ENCODE measurements around the gene ABHD17A.

Gene ABHD17A

GRCh38 chr19:1920644-1921043 lies 35.3 kb upstream of the ABHD17A start:
- Histone ChIP-seq H3K9ac (ENCODE audit: low read length) (no peak overlapping the region), H3K4me3 (ENCODE audit: low read length) (no peak overlapping the region), H3K27ac (ENCODE audit: low read depth, low read length) (no peak overlapping the region), H3K4me1 (ENCODE audit: control insufficient read depth, insufficient read depth, low read length) (no peaks in the 10 kb centered on the region), H3K36me3 (ENCODE audit: control insufficient read depth, insufficient read depth, low read length) (peaks cover 4% of the 10 kb centered on the region), H3K27me3 (ENCODE audit: control insufficient read depth, insufficient read depth, low read length) (no peaks in the 10 kb centered on the region)

DNA sequence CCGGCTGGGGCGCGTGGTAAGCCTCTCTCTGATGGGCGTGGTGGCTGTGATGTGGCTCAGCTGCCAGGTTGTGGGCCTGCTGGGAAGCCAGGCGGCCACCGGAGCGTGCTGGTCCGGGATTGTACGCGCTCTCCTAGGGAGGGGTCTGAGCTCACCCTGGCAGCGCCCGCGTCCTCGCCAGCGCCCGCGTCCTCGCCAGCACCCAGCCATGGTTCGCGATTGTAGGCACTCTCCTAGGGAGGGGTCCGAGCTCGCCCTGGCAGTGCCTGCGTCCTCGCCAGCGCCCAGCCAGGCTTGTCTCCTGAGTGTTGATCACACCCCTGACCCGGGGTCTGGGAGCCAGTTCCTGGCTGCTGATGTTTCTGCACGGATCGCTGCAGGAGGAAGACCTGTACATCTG lies 33.7 kb upstream of the ABHD17A start:
- H3K36me3 ChIP-seq (ENCODE audit: control insufficient read depth, insufficient read depth, low read length) = peaks cover 4% of the 10 kb centered on the region
- H3K27me3 ChIP-seq (ENCODE audit: control insufficient read depth, insufficient read depth, low read length) = no peaks in the 10 kb centered on the region
- no peak overlapping the region for H3K9ac ChIP-seq (ENCODE audit: low read length)
- no peak overlapping the region for H3K4me3 ChIP-seq (ENCODE audit: low read length)
- no peak overlapping the region for H3K27ac ChIP-seq (ENCODE audit: low read depth, low read length)
- no peaks in the 10 kb centered on the region for H3K4me1 ChIP-seq (ENCODE audit: control insufficient read depth, insufficient read depth, low read length)

GRCh38 chr19:1917926-1918325 lies 32.6 kb upstream of the ABHD17A start:
- no peak overlapping the region for H3K27ac ChIP-seq (ENCODE audit: low read depth, low read length)
- H3K4me3 ChIP-seq (ENCODE audit: low read length) = no peak overlapping the region
- no peak overlapping the region for H3K9ac ChIP-seq (ENCODE audit: low read length)
- peaks cover 10% of the 10 kb centered on the region for H3K36me3 ChIP-seq (ENCODE audit: control insufficient read depth, insufficient read depth, low read length)
- H3K27me3 ChIP-seq (ENCODE audit: control insufficient read depth, insufficient read depth, low read length) = no peaks in the 10 kb centered on the region
- no peaks in the 10 kb centered on the region for H3K4me1 ChIP-seq (ENCODE audit: control insufficient read depth, insufficient read depth, low read length)

GRCh38 chr19:1917146-1917545 lies 31.9 kb upstream of the ABHD17A start:
- H3K27ac ChIP-seq (ENCODE audit: low read depth, low read length) = no peak overlapping the region
- H3K36me3 ChIP-seq (ENCODE audit: control insufficient read depth, insufficient read depth, low read length) = peaks cover 10% of the 10 kb centered on the region
- no peak overlapping the region for H3K9ac ChIP-seq (ENCODE audit: low read length)
- H3K27me3 ChIP-seq (ENCODE audit: control insufficient read depth, insufficient read depth, low read length) = no peaks in the 10 kb centered on the region
- no peaks in the 10 kb centered on the region for H3K4me1 ChIP-seq (ENCODE audit: control insufficient read depth, insufficient read depth, low read length)
- no peak overlapping the region for H3K4me3 ChIP-seq (ENCODE audit: low read length)

DNA sequence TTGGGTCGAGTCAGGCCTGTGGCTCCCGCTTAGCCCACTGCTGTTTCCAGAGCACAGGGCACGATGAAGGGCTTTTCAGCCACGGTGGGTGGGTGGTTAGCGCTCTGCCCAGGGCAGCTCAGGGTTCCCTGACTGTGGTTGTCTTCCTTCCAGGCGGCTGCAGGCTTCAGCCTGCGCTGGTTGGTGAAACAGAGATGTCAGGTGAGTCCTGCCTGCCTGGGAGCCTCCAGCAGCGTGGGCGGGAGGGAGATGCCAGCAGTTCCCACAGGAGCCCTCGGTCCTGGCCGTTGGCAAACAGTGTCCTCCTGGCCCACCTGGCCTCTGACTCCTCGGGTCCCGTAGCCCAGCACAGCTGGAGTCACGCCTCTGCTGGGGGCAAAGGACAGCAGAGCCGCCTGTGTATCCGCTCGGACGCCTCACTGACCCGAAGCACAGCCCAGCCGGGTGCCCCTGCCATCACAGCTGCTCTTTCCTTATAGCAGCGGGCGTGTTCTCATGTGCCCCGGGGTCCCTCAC lies 29.6 kb upstream of the ABHD17A start:
- no peak overlapping the region for H3K4me3 ChIP-seq (ENCODE audit: low read length)
- H3K4me1 ChIP-seq (ENCODE audit: control insufficient read depth, insufficient read depth, low read length) = no peaks in the 10 kb centered on the region
- no peak overlapping the region for H3K9ac ChIP-seq (ENCODE audit: low read length)
- no peak overlapping the region for H3K27ac ChIP-seq (ENCODE audit: low read depth, low read length)
- H3K36me3 ChIP-seq (ENCODE audit: control insufficient read depth, insufficient read depth, low read length) = peaks cover 8% of the 10 kb centered on the region
- H3K27me3 ChIP-seq (ENCODE audit: control insufficient read depth, insufficient read depth, low read length) = no peaks in the 10 kb centered on the region

- Histone ChIP-seq H3K9ac (ENCODE audit: low read length) (no peak overlapping the region), H3K27ac (ENCODE audit: low read depth, low read length) (no peak overlapping the region), H3K4me3 (ENCODE audit: low read length) (no peak overlapping the region), H3K36me3 (ENCODE audit: control insufficient read depth, insufficient read depth, low read length) (peaks cover 7% of the 10 kb centered on the region), H3K27me3 (ENCODE audit: control insufficient read depth, insufficient read depth, low read length) (no peaks in the 10 kb centered on the region), H3K4me1 (ENCODE audit: control insufficient read depth, insufficient read depth, low read length) (no peaks in the 10 kb centered on the region)
Measured at GRCh38 chr19:1913781-1914577, 28.7 kb upstream of the ABHD17A start.

GRCh38 chr19:1912760-1913505 lies 27.6 kb upstream of the ABHD17A start:
- no peaks in the 10 kb centered on the region for H3K4me1 ChIP-seq (ENCODE audit: control insufficient read depth, insufficient read depth, low read length)
- H3K4me3 ChIP-seq (ENCODE audit: low read length) = no peak overlapping the region
- peaks cover 5% of the 10 kb centered on the region for H3K36me3 ChIP-seq (ENCODE audit: control insufficient read depth, insufficient read depth, low read length)
- no peak overlapping the region for H3K9ac ChIP-seq (ENCODE audit: low read length)
- H3K27ac ChIP-seq (ENCODE audit: low read depth, low read length) = no peak overlapping the region
- H3K27me3 ChIP-seq (ENCODE audit: control insufficient read depth, insufficient read depth, low read length) = no peaks in the 10 kb centered on the region

- Histone ChIP-seq H3K27me3 (ENCODE audit: control insufficient read depth, insufficient read depth, low read length) (no peaks in the 10 kb centered on the region), H3K36me3 (ENCODE audit: control insufficient read depth, insufficient read depth, low read length) (peaks cover 5% of the 10 kb centered on the region), H3K27ac (ENCODE audit: low read depth, low read length) (no peak overlapping the region), H3K4me3 (ENCODE audit: low read length) (no peak overlapping the region), H3K4me1 (ENCODE audit: control insufficient read depth, insufficient read depth, low read length) (no peaks in the 10 kb centered on the region), H3K9ac (ENCODE audit: low read length) (no peak overlapping the region)
Measured at GRCh38 chr19:1911995-1912394, 26.7 kb upstream of the ABHD17A start.

DNA sequence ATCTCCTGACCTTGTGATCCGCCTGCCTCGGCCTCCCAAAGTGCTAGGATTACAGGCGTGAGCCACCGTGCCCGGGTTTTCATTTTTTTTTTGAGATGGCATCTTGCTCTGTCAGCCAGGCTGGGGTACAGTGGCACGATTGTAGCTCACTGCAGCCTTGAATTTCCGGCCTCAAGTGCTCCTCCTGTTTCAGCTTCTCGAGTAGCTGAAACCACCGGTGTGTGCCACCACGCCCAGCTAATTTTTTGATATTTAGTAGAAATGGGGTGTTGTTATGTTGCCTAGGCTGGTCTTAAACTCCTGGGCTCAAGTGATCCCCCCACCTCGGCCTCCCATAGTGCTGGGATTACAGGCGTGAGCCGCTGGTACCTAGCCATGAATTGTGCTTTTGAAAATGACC lies 25.8 kb upstream of the ABHD17A start:
- H3K4me1 ChIP-seq (ENCODE audit: control insufficient read depth, insufficient read depth, low read length) = no peaks in the 10 kb centered on the region
- H3K27me3 ChIP-seq (ENCODE audit: control insufficient read depth, insufficient read depth, low read length) = no peaks in the 10 kb centered on the region
- H3K9ac ChIP-seq (ENCODE audit: low read length) = no peak overlapping the region
- no peak overlapping the region for H3K4me3 ChIP-seq (ENCODE audit: low read length)
- H3K36me3 ChIP-seq (ENCODE audit: control insufficient read depth, insufficient read depth, low read length) = peaks cover 5% of the 10 kb centered on the region
- H3K27ac ChIP-seq (ENCODE audit: low read depth, low read length) = no peak overlapping the region

DNA sequence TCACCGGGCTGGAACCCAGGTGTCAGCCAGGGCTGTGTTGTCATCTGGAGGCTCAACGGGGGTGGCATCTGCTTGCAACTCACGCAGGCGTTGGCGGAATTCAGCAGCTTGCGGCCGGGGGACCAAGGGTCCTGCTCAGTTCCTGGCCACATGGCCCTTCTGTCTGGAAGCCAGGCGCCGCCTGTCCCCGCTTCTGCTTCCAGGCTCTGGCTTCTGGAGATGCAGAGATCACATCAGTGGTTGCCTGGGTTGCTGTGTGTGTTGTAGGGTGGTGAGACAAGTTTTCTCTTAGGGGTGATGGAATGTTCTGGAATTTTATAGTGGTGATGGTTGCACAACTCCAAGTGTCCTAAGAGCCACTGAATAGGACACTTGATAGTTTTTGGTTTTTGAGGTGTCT lies 24.9 kb upstream of the ABHD17A start:
- H3K4me3 ChIP-seq (ENCODE audit: low read length) = no peak overlapping the region
- no peaks in the 10 kb centered on the region for H3K4me1 ChIP-seq (ENCODE audit: control insufficient read depth, insufficient read depth, low read length)
- H3K27ac ChIP-seq (ENCODE audit: low read depth, low read length) = no peak overlapping the region
- H3K36me3 ChIP-seq (ENCODE audit: control insufficient read depth, insufficient read depth, low read length) = peaks cover 5% of the 10 kb centered on the region
- H3K9ac ChIP-seq (ENCODE audit: low read length) = no peak overlapping the region
- H3K27me3 ChIP-seq (ENCODE audit: control insufficient read depth, insufficient read depth, low read length) = no peaks in the 10 kb centered on the region

- H3K9ac ChIP-seq (ENCODE audit: low read length) = no peak overlapping the region
Measured at GRCh38 chr19:1909761-1910080, 24.4 kb upstream of the ABHD17A start.

DNA sequence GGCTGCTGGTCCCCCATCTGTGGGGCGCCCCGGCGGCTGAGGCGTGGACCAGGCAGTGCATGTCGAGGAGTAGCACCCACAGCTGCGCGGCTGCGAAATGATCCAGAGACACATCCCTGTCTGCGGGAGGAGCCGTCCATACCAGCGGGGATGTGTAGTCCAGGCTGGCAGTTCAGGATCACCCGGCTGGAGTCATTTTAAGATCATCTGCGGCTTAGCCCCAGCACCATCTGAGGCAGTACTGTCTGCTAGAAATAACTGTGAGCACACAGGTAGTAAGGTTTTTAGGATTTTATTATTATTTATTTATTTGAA lies 23.0 kb upstream of the ABHD17A start:
- Histone ChIP-seq H3K27me3 (ENCODE audit: control insufficient read depth, insufficient read depth, low read length) (no peaks in the 10 kb centered on the region), H3K27ac (ENCODE audit: low read depth, low read length) (no peak overlapping the region), H3K4me1 (ENCODE audit: control insufficient read depth, insufficient read depth, low read length) (no peaks in the 10 kb centered on the region), H3K9ac (ENCODE audit: low read length) (peak overlapping the region; percentile 49), H3K36me3 (ENCODE audit: control insufficient read depth, insufficient read depth, low read length) (peaks cover under 1% of the 10 kb centered on the region), H3K4me3 (ENCODE audit: low read length) (peak overlapping the region; percentile 25)

More at GRCh38 chr19:1909761-1910080, 24.4 kb upstream of the ABHD17A start:
- Histone ChIP-seq H3K27ac (ENCODE audit: low read depth, low read length) (no peak overlapping the region), H3K4me1 (ENCODE audit: control insufficient read depth, insufficient read depth, low read length) (no peaks in the 10 kb centered on the region), H3K36me3 (ENCODE audit: control insufficient read depth, insufficient read depth, low read length) (peaks cover 5% of the 10 kb centered on the region), H3K4me3 (ENCODE audit: low read length) (no peak overlapping the region), H3K27me3 (ENCODE audit: control insufficient read depth, insufficient read depth, low read length) (no peaks in the 10 kb centered on the region)

Data from rectal smooth muscle tissue (tissue), 1 donor.